IPS DF 6.9 (cell line): ENCODE results near the gene CAMKMT.

Experiments
- DNase-seq: peaks from one replicate; pipeline ENCODE4 v3.0.0-alpha.2; 2013; ENCODE audit warnings: low read depth, low spot score
- H3K27ac ChIP-seq: one replicate; pipeline ENCODE4 v1.5.1; 2013; ENCODE audit warnings: low read length, control low read depth
- H3K27me3 ChIP-seq: 2 replicates; pipeline ENCODE4 v1.6.1; 2013; ENCODE audit warnings: mild to moderate bottlenecking, low read length; ENCODE audit not compliant: control insufficient read depth, insufficient read depth
- H3K36me3 ChIP-seq: 2 replicates; pipeline ENCODE4 v1.6.1; 2013; ENCODE audit warnings: low read length; ENCODE audit not compliant: control insufficient read depth, insufficient read depth
- H3K4me1 ChIP-seq: 2 replicates; pipeline ENCODE4 v1.6.1; 2013; ENCODE audit warnings: low read length; ENCODE audit not compliant: control insufficient read depth, insufficient read depth
- H3K4me3 ChIP-seq: 2 replicates; pipeline ENCODE4 v1.5.1; 2013; ENCODE audit warnings: mild to moderate bottlenecking, low read length
- H3K9me3 ChIP-seq: 2 replicates; pipeline ENCODE4 v1.6.1; 2013; ENCODE audit warnings: low read length, inconsistent platforms; ENCODE audit not compliant: control insufficient read depth, insufficient read depth
- WGBS: extraction: QIAGEN DNeasy Blood & Tissue Kit; methylation state at CpG from one replicate; pipeline ENCODE4 v1.1.7; 2013; ENCODE audit warnings: mixed read lengths, missing lambda C conversion rate; ENCODE audit not compliant: insufficient read length, insufficient coverage; 5-methylcytosine and 5-hydroxymethylcytosine counted together

Gene CAMKMT

DNA sequence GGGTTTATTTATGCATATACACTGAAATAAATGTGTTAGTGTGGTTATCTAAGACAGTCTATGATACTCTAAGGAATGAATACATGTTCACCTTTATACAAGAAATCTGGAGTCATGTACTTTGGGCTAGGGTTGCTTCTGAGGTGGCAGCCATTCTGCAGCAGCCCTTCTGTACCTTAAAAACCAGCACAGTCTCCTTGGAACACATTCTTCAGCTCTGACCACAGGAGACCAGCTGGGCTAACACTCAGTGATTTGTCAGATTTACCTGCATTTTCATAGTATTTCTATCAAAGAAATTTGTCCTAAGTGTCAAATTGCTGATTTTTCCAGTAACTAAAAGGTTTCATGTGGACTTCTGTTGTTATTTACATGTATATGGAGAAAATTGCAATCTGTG is 167.7 kb downstream of the CAMKMT start:
- Histone ChIP-seq H3K4me1 (no peaks in the 10 kb centered on the region), H3K27me3 (no peaks in the 10 kb centered on the region), H3K27ac (no peak overlapping the region), H3K4me3 (no peak overlapping the region), H3K9me3 (no peaks in the 10 kb centered on the region), H3K36me3 (no peaks in the 10 kb centered on the region)
- DNase-seq: no peak

DNA sequence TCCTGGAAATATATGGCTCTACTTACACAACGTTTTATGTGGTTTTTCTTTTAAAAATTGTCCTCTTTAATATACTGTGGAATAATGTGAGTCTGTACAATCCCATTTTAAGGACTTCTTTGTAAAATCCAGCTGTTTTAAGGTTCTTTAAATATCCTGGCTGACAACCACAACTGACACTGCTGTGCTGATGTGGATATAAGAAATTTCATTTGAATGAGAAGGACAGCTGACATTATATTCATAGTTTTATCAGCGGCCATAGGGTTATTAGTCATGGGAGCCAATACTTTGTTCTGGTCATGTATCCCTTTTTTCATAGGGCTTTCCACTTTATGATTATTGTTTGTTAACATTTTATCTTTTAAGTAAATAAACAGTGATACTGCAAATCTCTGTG is 169.5 kb downstream of the CAMKMT start:
- H3K4me3 ChIP-seq: no peak overlapping the region
- WGBS: no CpG with 5 or more reads among the region's 2 CpGs

DNA sequence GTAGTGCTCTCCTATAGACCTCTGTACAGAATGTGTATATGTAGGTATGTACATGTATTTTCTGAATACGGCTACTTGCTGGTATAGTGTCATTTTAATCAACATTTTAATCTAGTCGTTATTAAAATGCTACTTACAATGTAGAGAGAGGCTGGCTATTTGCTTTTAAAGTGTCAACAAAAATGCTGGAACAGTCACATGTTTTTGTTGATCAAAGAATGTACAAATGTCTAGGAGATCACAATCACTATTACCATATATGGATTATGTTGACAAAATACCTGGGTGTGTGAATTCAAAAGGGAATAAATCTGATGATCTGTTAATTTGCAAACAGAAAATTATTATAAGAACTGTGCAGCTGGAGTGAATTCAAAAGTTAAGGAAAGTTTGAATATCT is 170.3 kb downstream of the CAMKMT start:
- no CpG with 5 or more reads among the region's 2 CpGs for WGBS
- no peaks in the 10 kb centered on the region for H3K4me1 ChIP-seq
- H3K9me3 ChIP-seq: no peaks in the 10 kb centered on the region
- no peaks in the 10 kb centered on the region for H3K27me3 ChIP-seq
- no peak overlapping the region for H3K27ac ChIP-seq
- no peak overlapping the region for H3K4me3 ChIP-seq
- H3K36me3 ChIP-seq: no peaks in the 10 kb centered on the region
- no peak for DNase-seq

More for the DNA sequence above, 169.5 kb downstream of the CAMKMT start:
- no peaks in the 10 kb centered on the region for H3K36me3 ChIP-seq
- no peaks in the 10 kb centered on the region for H3K4me1 ChIP-seq
- DNase-seq: no peak
- no peaks in the 10 kb centered on the region for H3K27me3 ChIP-seq
- no peaks in the 10 kb centered on the region for H3K9me3 ChIP-seq
- no peak overlapping the region for H3K27ac ChIP-seq

GRCh38 chr2:44533508-44533907 is 171.8 kb downstream of the CAMKMT start:
- Histone ChIP-seq H3K27ac (no peak overlapping the region), H3K4me3 (no peak overlapping the region), H3K36me3 (no peaks in the 10 kb centered on the region), H3K27me3 (no peaks in the 10 kb centered on the region), H3K9me3 (no peaks in the 10 kb centered on the region), H3K4me1 (no peaks in the 10 kb centered on the region)
- WGBS: no CpG with 5 or more reads among the region's 1 CpG
- DNase-seq: no peak

DNA sequence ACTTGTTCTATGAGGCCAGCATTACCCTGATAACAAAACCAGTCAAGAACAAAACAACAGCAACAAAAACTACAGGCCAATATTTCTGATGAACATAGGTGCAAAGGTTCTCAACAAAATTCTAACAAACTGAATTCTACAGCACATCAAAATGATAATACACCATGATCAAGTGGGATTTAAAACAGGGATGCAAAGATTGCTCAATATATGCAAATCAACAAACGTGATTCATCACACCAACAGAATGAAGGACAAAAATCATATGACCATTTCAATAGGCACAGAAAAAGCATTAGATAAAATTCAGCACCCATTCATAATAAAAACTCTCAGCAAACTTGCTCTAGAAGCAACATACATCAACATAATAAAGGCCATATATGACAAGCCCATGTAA is 173.6 kb downstream of the CAMKMT start:
- WGBS: no CpG with 5 or more reads among the region's 1 CpG
- H3K4me3 ChIP-seq: no peak overlapping the region

GRCh38 chr2:44537264-44537663 is 175.5 kb downstream of the CAMKMT start:
- Histone ChIP-seq H3K4me1 (no peaks in the 10 kb centered on the region), H3K4me3 (no peak overlapping the region), H3K27ac (no peak overlapping the region), H3K36me3 (no peaks in the 10 kb centered on the region), H3K9me3 (no peaks in the 10 kb centered on the region), H3K27me3 (no peaks in the 10 kb centered on the region)
- no peak for DNase-seq
- WGBS: no CpG with 5 or more reads among the region's 2 CpGs

More for the DNA sequence above, 173.6 kb downstream of the CAMKMT start:
- no peak for DNase-seq
- no peaks in the 10 kb centered on the region for H3K4me1 ChIP-seq
- no peak overlapping the region for H3K27ac ChIP-seq
- H3K9me3 ChIP-seq: no peaks in the 10 kb centered on the region
- no peaks in the 10 kb centered on the region for H3K36me3 ChIP-seq
- H3K27me3 ChIP-seq: no peaks in the 10 kb centered on the region

DNA sequence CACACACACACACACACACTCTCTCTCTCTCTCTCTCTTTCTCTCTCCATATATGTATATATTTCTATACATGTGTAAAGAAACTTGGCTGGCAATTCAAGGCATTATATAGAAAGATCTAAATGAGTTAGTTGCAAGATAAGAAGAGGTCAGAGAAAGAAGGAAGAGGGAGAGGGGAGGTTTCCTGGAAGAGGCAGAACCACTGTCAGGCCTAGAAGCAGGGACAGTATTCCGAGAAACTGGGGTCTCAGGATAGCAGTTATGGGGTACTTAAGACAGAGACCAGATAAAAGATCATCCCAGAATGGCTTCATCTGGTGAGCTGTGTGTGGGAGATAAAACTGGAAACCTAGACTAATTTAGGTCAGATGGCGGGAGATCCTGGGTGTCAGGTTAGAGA is 180.8 kb downstream of the CAMKMT start:
- Histone ChIP-seq H3K4me3 (no peak overlapping the region), H3K4me1 (peaks cover 1% of the 10 kb centered on the region; the same call in 1 of the 2 replicates), H3K27ac (no peak overlapping the region), H3K36me3 (no peaks in the 10 kb centered on the region), H3K9me3 (no peaks in the 10 kb centered on the region), H3K27me3 (no peaks in the 10 kb centered on the region)
- no CpG with 5 or more reads among the region's 2 CpGs for WGBS
- no peak for DNase-seq

DNA sequence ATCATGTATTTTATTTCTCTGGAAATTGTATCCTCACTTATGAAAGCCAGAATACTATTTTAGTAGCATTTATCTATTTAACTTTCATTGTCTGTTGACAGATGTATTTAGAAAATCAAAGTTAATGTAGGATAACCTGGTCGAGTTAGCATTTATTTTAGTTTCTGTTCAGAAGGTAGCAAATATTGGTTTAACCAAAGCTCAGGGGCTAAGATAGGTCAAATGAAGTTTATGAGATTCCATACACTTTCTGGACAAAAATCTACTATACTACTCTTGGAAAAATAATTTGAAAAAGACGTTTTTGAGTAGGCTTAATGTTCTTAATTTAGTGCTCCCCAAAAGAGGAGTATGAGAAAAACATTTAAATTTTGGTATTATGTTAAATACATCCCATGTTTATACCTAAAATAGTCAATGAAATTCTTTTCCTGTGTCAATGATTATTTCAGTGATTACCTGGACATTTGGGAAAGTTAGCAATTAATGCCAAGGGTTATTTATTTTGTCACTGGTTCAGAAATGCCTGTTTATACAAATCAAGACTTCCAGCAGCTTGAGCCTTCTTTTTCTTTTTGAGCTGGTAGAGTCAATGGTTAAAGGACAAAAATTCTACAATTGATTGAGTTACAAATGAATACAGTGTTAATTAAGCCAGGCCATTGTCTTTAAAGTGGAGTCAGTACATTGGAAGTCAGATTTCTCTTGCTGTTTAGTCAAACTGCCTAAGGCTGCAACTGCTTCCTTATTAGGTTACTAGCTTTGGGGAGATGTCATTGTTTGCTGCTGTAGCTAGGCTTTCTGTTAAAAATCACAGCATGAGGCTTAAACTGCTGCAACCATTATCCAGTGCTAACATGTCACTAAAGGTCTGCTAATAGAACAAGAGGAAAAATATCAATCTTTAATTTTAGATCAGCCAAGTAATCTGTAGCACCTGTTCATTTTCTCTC is 182.3 kb downstream of the CAMKMT start:
- H3K36me3 ChIP-seq: no peaks in the 10 kb centered on the region
- H3K27me3 ChIP-seq: no peaks in the 10 kb centered on the region
- WGBS: no CpG with 5 or more reads among the region's 2 CpGs
- H3K27ac ChIP-seq: no peak overlapping the region
- H3K4me1 ChIP-seq: peaks cover 7% of the 10 kb centered on the region; the same call in 1 of the 2 replicates
- no peaks in the 10 kb centered on the region for H3K9me3 ChIP-seq
- peak; percentile 72 for DNase-seq
- H3K4me3 ChIP-seq: no peak overlapping the region

- WGBS: no CpG with 5 or more reads among the region's 2 CpGs
- DNase-seq: no peak
- no peaks in the 10 kb centered on the region for H3K36me3 ChIP-seq
- H3K4me1 ChIP-seq: peaks cover 7% of the 10 kb centered on the region; the same call in 1 of the 2 replicates
- H3K27me3 ChIP-seq: no peaks in the 10 kb centered on the region
- H3K9me3 ChIP-seq: no peaks in the 10 kb centered on the region
- H3K27ac ChIP-seq: no peak overlapping the region
- H3K4me3 ChIP-seq: no peak overlapping the region
Measured at GRCh38 chr2:44545005-44545404, 183.3 kb downstream of the CAMKMT start.

DNA sequence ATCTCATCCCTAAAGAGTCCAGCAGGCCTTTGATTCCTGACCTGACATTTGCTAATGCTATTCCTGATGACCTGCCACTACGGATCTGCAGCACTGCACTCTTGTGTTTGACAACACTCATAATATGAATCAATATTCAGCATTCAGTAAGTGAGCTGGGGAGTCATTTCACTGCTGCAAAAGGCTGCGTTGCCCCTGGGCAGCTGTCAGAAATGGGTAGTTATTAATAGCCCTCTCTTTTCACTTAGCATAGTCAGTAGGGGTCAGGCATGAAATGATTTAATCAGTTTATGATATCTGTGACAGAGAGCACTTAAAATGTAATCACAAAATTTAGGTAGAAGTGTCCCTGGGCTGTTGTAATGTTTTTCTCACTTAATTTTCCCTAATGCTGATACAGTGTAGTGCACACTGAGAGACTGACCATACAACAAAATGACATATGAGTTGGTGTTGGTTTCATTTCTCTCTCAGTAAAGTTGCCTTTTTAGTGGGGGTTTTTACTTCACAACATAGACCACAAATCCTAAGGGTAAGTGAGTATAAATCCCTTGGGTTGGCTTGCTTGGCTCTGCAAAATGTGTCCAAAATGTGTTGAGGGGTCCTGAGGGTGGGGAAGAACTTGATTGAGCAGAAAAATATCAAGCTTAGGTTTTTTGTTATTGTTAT is 184.8 kb downstream of the CAMKMT start:
- Histone ChIP-seq H3K27me3 (no peaks in the 10 kb centered on the region), H3K36me3 (no peaks in the 10 kb centered on the region), H3K27ac (no peak overlapping the region), H3K9me3 (no peaks in the 10 kb centered on the region), H3K4me1 (peaks cover 7% of the 10 kb centered on the region; the same call in 1 of the 2 replicates), H3K4me3 (no peak overlapping the region)
- WGBS: no CpG with 5 or more reads among the region's 2 CpGs
- DNase-seq: no peak
